ENCODE data around the gene UIMC1.
"Not testable (repeated sequence)": the region's sequence is repeated elsewhere in the genome, so short reads cannot be mapped to it uniquely, and the experiment has no call there.

The UIMC1 gene

GRCh38 chr5:176876506-176877431 is 129.8 kb downstream of the UIMC1 start:
- TF ChIP-seq CTCF (IDR thresholded peaks at IDR 0.05; ENCODE audit: low read depth, low read length): no peak
- H3K27me3 ChIP-seq: no peaks in the 10 kb centered on the region; the same call in 1 of the 2 replicates
- no peaks in the 10 kb centered on the region for H3K9me3 ChIP-seq
- no peak for DNase-seq
- H3K36me3 ChIP-seq: peaks cover 4% of the 10 kb centered on the region; the same call in 1 of the 2 replicates
- no peak overlapping the region for H3K4me3 ChIP-seq (ENCODE audit: low read depth, low read length)
- peaks cover 12% of the 10 kb centered on the region for H3K4me1 ChIP-seq

- Histone ChIP-seq H3K4me1 (peaks cover 12% of the 10 kb centered on the region), H3K4me3 (ENCODE audit: low read depth, low read length) (no peak overlapping the region), H3K36me3 (no peaks in the 10 kb centered on the region), H3K9me3 (no peaks in the 10 kb centered on the region), H3K27me3 (no peaks in the 10 kb centered on the region; the same call in 1 of the 2 replicates)
- no peak for DNase-seq
- TF ChIP-seq CTCF (IDR thresholded peaks at IDR 0.05; ENCODE audit: low read depth, low read length): no peak
Observed at GRCh38 chr5:176875783-176876505, 130.6 kb downstream of the UIMC1 start.

- TF ChIP-seq CTCF (IDR thresholded peaks at IDR 0.05; ENCODE audit: low read depth, low read length): no peak
- peaks cover 12% of the 10 kb centered on the region for H3K4me1 ChIP-seq
- H3K36me3 ChIP-seq: no peaks in the 10 kb centered on the region
- H3K4me3 ChIP-seq (ENCODE audit: low read depth, low read length): no peak overlapping the region
- no peaks in the 10 kb centered on the region for H3K9me3 ChIP-seq
- H3K27me3 ChIP-seq: no peaks in the 10 kb centered on the region; the same call in 1 of the 2 replicates
- peak; percentile 44 for DNase-seq
Observed at GRCh38 chr5:176875014-176875550, 131.5 kb downstream of the UIMC1 start.

GRCh38 chr5:176874198-176874780 is 132.3 kb downstream of the UIMC1 start:
- Histone ChIP-seq H3K27me3 (no peaks in the 10 kb centered on the region; the same call in 1 of the 2 replicates), H3K36me3 (no peaks in the 10 kb centered on the region), H3K4me1 (peaks cover 12% of the 10 kb centered on the region), H3K9me3 (no peaks in the 10 kb centered on the region), H3K4me3 (ENCODE audit: low read depth, low read length) (no peak overlapping the region)
- TF ChIP-seq CTCF (IDR thresholded peaks at IDR 0.05; ENCODE audit: low read depth, low read length): no peak
- no peak for DNase-seq

GRCh38 chr5:176873541-176874172 is 132.9 kb downstream of the UIMC1 start:
- Histone ChIP-seq H3K4me3 (ENCODE audit: low read depth, low read length) (no peak overlapping the region), H3K36me3 (0 out of 2 replicates have a peak, but pooled peaks cover 3% of the 10 kb centered on the region), H3K9me3 (no peaks in the 10 kb centered on the region), H3K4me1 (peaks cover 12% of the 10 kb centered on the region), H3K27me3 (no peaks in the 10 kb centered on the region; the same call in 1 of the 2 replicates)
- no peak for TF ChIP-seq CTCF (IDR thresholded peaks at IDR 0.05; ENCODE audit: low read depth, low read length)
- no peak for DNase-seq

- H3K36me3 ChIP-seq; H3K4me3 ChIP-seq (ENCODE audit: low read depth, low read length); DNase-seq; H3K27me3 ChIP-seq; H3K9me3 ChIP-seq: not testable (repeated sequence)
- H3K4me1 ChIP-seq: peaks cover 12% of the 10 kb centered on the region
Observed at GRCh38 chr5:176873011-176873410, 133.6 kb downstream of the UIMC1 start.

- not testable (repeated sequence) for H3K9me3 ChIP-seq; H3K36me3 ChIP-seq; H3K4me3 ChIP-seq (ENCODE audit: low read depth, low read length); DNase-seq; H3K27me3 ChIP-seq
- peaks cover 13% of the 10 kb centered on the region for H3K4me1 ChIP-seq
Observed at GRCh38 chr5:176872586-176872985, 134.0 kb downstream of the UIMC1 start.

- H3K27me3 ChIP-seq; DNase-seq; H3K36me3 ChIP-seq; H3K4me3 ChIP-seq (ENCODE audit: low read depth, low read length); H3K9me3 ChIP-seq: not testable (repeated sequence)
- H3K4me1 ChIP-seq: peaks cover 20% of the 10 kb centered on the region
Observed at GRCh38 chr5:176870644-176871043, 135.9 kb downstream of the UIMC1 start.

Measured in BE2C (cell line).